Heart right ventricle (tissue), 16 donors: ENCODE data around the gene CFAP161. TPM values are rescaled to one million over a fixed set of nuclear protein-coding genes. Genes with fewer than 3 reads are reported as not detected.

Experiments
- ATAC-seq, 8 donors: fragments of 200-7000 bp; cut with Tn5 transposase; one replicate each; pipeline ENCODE4 v1.9.1; 2020; ENCODE audit warnings: mild to moderate bottlenecking in 8 of 8, moderate library complexity in 8 of 8, moderate number of reproducible peaks in 1 of 8
- DNase-seq, 2 donors: peaks; one replicate each; pipeline ENCODE4 v3.0.0-alpha.2; 2020
- H3K27ac ChIP-seq, 10 donors: fragments of 200-600 bp; sonication (generic) in 2 of 10; one replicate each; pipeline versions ENCODE4 v1.5.0 to v1.8.0; 2020 to 2022; ENCODE audit warnings: mild to moderate bottlenecking in 3 of 10
- H3K27me3 ChIP-seq, 7 donors: fragments of 200-600 bp; one replicate each; pipeline ENCODE4 v1.8.0; 2021 to 2022; ENCODE audit warnings: mild to moderate bottlenecking in 2 of 7
- H3K36me3 ChIP-seq, 9 donors: fragments of 200-600 bp; sonication (generic) in 1 of 9; one replicate each; pipeline versions ENCODE4 v1.5.0 to v1.8.0; 2020 to 2022; ENCODE audit warnings: mild to moderate bottlenecking in 2 of 9
- H3K4me1 ChIP-seq, 9 donors: fragments of 200-600 bp; sonication (generic) in 1 of 9; one replicate each; pipeline versions ENCODE4 v1.5.0 to v1.8.0; 2020 to 2022; ENCODE audit warnings: mild to moderate bottlenecking in 4 of 9
- H3K4me3 ChIP-seq, 10 donors: fragments of 200-600 bp; sonication (generic) in 2 of 10; one replicate each; pipeline versions ENCODE4 v1.5.0 to v1.8.0; 2020 to 2022; ENCODE audit warnings: mild to moderate bottlenecking in 7 of 10, moderate library complexity in 2 of 10
- H3K9me3 ChIP-seq, 11 donors: fragments of 200-600 bp in 10 of 11; sonication (generic) in 2 of 11; one replicate each; pipeline versions ENCODE4 v1.5.0 to v1.8.0; 2013 to 2022; ENCODE audit warnings: mild to moderate bottlenecking in 2 of 11, control low read depth in 1 of 11, moderate library complexity in 1 of 11
- WGBS, 2 donors: extraction: QIAGEN DNeasy Blood & Tissue Kit; methylation state at CpG; one replicate each; pipeline ENCODE4 v1.1.7; 2013; ENCODE audit warnings: inconsistent platforms in 1 of 2; 5-methylcytosine and 5-hydroxymethylcytosine counted together
- intact Hi-C, 10 donors: fragments of 100-400 bp; cut with DNase I; formaldehyde crosslinking; loops; one replicate each; pipeline versions ENCODE4 v1.11.1 to v1.14.2; 2022
- polyA plus RNA-seq, 2 donors: library from polyadenylated mRNA; stranded (reverse); fragments of 200-250 nt; gene quantifications; one replicate each; pipeline ENCODE4 v1.2.3, GENCODE V29; 2013
- total RNA-seq, 10 donors: library from RNA; stranded (reverse); fragmentation: NEBNext Ultra II Directional in 3 of 10; extraction: Animal tissue kit (Norgen Biotek cat#: 25700) in 3 of 10; gene quantifications; one replicate each; pipeline versions ENCODE4 v1.2.1 to v1.2.4, GENCODE V29; 2021 to 2023
- TF ChIP-seq, protein P1 (sequence below), 9 donors: fragments of 200-600 bp; sonication (generic) in 2 of 9; IDR thresholded peaks; one replicate each; pipeline versions ENCODE4 v1.5.0 to v1.8.0; 2021 to 2022; ENCODE audit warnings: antibody characterized with exemption in 9 of 9, mild to moderate bottlenecking in 5 of 9, moderate library complexity in 1 of 9
- donor health status: Arrhythmogenic right ventricular cardiomyopathy.
- donor health status: ischemic (EF 13 %, LVEDD 7.1; RV severe dilation, severe dysfunction).
- donor health status: healthy with polysubstance abuse.
- donor health status: DM: no; HTN: yes; CAD: no.
- donor health status: DM: no; HTN: no; CAD: no.
- donor health status: ischemic (EF 25% LVEDD 6.9; RV normal size, moderate dysfunction).
- donor health status: ischemic (EF 25% LVEDD 5.7; RV mildly dilated, moderate dysfunction).
- donor health status: healthy.
- donor health status: DM: yes; HTN: yes; CAD: no.
- donor health status: Ischemic cardiomyopathy.
- donor health status: ischemic (EF 35%, LVEDD 5.7; RV mildly dilated, moderate dysfunction).
- donor health status: nonischemic (EF 11% LVEDD 7.7; RV severe dilation, severe dysfunction).
- donor health status: DM: yes; HTN: yes; CAD: no.
- donor health status: PGD.
- donor health status: ischemic (EF 29% LVEDD 5.4; RV normal size, mild dysfunction).
- donor health status: nonischemic (EF 23%, LVEDD 6.1; RV moderate dilation, normal function).

CFAP161 gene
- total and polyA plus RNA-seq, 12 donors: 0.28 to 1.2 (median 0.83) TPM

GRCh38 chr15:81097116-81097889 is 36.8 kb upstream of the CFAP161 start:
- H3K27me3 ChIP-seq: no peaks in the 10 kb centered on the region
- TF ChIP-seq, protein P1, sequence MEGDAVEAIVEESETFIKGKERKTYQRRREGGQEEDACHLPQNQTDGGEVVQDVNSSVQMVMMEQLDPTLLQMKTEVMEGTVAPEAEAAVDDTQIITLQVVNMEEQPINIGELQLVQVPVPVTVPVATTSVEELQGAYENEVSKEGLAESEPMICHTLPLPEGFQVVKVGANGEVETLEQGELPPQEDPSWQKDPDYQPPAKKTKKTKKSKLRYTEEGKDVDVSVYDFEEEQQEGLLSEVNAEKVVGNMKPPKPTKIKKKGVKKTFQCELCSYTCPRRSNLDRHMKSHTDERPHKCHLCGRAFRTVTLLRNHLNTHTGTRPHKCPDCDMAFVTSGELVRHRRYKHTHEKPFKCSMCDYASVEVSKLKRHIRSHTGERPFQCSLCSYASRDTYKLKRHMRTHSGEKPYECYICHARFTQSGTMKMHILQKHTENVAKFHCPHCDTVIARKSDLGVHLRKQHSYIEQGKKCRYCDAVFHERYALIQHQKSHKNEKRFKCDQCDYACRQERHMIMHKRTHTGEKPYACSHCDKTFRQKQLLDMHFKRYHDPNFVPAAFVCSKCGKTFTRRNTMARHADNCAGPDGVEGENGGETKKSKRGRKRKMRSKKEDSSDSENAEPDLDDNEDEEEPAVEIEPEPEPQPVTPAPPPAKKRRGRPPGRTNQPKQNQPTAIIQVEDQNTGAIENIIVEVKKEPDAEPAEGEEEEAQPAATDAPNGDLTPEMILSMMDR (IDR thresholded peaks at IDR 0.05): no peak
- H3K4me3 ChIP-seq: no peak overlapping the region
- no peaks in the 10 kb centered on the region for H3K9me3 ChIP-seq
- intact Hi-C loops: loop anchor here in 7 of 10 donors (2.0 to 10.0 kb wide), 6 partner anchors 35 to 97 kb away; partner anchors contain the start of gene TLNRD1 (in 5 of the 7)
- H3K36me3 ChIP-seq: no peaks in the 10 kb centered on the region
- no peak for DNase-seq
- peaks cover 0 to 70% (median 41%) of the 10 kb centered on the region in 9 donors for H3K4me1 ChIP-seq
- peak in 2 of 8 donors; percentile 27 to 28 for ATAC-seq
- peak overlapping the region; percentile 9 to 81 (median 60) for H3K27ac ChIP-seq
- 62 to 69% methylated on average over 10 of the region's 10 CpGs for WGBS, 2 donors

DNA sequence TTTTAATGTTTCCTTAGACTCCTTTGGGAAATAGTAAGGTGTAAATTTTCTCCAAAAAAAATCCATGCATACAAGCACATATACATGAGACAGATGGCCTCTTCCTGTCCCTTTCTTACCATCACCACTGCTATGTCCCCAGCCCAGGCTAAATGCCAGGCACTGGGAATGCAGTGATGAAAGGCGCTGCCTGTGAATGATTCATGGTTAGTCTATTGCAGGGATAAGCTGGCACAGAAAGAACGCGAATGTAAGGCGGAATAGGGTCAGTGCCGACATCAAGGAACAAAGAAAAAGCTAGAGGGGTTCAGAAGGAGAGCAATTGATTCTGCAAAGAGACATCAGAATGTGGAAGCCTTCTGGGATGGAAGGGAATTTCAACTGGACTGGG is 36.2 kb upstream of the CFAP161 start:
- no peaks in the 10 kb centered on the region for H3K9me3 ChIP-seq
- WGBS, 2 donors: 28 to 33% methylated on average over 5 of the region's 5 CpGs
- no peaks in the 10 kb centered on the region for H3K27me3 ChIP-seq
- ATAC-seq (peak in 2 of 8 donors; percentile 25 to 27), DNase-seq (no peak)
- peaks cover 0 to 64% (median 35%) of the 10 kb centered on the region in 9 donors for H3K4me1 ChIP-seq
- H3K4me3 ChIP-seq: no peak overlapping the region
- intact Hi-C loops: loop anchor here in 7 of 10 donors (2.0 to 10.0 kb wide), 8 partner anchors 36 to 97 kb away; partner anchors contain the start of gene TLNRD1 (in 5 of the 7)
- TF ChIP-seq, protein P1 (IDR thresholded peaks at IDR 0.05): no peak
- H3K36me3 ChIP-seq: no peaks in the 10 kb centered on the region
- H3K27ac ChIP-seq: peak overlapping the region; percentile 9 to 81 (median 60)

GRCh38 chr15:81098349-81098748 is 35.7 kb upstream of the CFAP161 start:
- no peaks in the 10 kb centered on the region for H3K27me3 ChIP-seq
- H3K4me1 ChIP-seq: peaks cover 0 to 59% (median 31%) of the 10 kb centered on the region in 9 donors
- DNase-seq: no peak
- no peaks in the 10 kb centered on the region for H3K9me3 ChIP-seq
- H3K36me3 ChIP-seq: no peaks in the 10 kb centered on the region
- no peak overlapping the region for H3K4me3 ChIP-seq
- H3K27ac ChIP-seq: peak overlapping the region; percentile 9 to 81 (median 60)
- TF ChIP-seq, protein P1 (IDR thresholded peaks at IDR 0.05): no peak
- 55 to 68% methylated on average over 4 of the region's 4 CpGs for WGBS, 2 donors
- no peak for ATAC-seq
- intact Hi-C loops: loop anchor here in 6 of 10 donors (2.0 to 10.0 kb wide), 7 partner anchors 36 to 96 kb away; partner anchors contain the start of gene TLNRD1 (in 4 of the 6)

GRCh38 chr15:81098861-81099651 is 35.0 kb upstream of the CFAP161 start:
- Histone ChIP-seq H3K27ac (peak overlapping the region in 9 of 10 donors; percentile 27 to 81 (median 62)), H3K36me3 (no peaks in the 10 kb centered on the region), H3K9me3 (no peaks in the 10 kb centered on the region), H3K4me3 (peak overlapping the region in 7 of 10 donors; percentile 4 to 28 (median 13)), H3K4me1 (peaks cover 0 to 58% (median 31%) of the 10 kb centered on the region in 9 donors), H3K27me3 (no peaks in the 10 kb centered on the region)
- 34 to 38% methylated on average over 13 of the region's 13 CpGs for WGBS, 2 donors
- ATAC-seq (peak; percentile 74 to 91 (median 85)), DNase-seq (peak; percentile 44 to 75)
- intact Hi-C loops: loop anchor here in 6 of 10 donors (1.0 to 10.0 kb wide), 8 partner anchors 37 to 98 kb away; partner anchors contain the start of gene TLNRD1 (in 4 of the 6)
- TF ChIP-seq, protein P1 (IDR thresholded peaks at IDR 0.05): no peak
